ENCODE results near the gene AIG1.

DNA sequence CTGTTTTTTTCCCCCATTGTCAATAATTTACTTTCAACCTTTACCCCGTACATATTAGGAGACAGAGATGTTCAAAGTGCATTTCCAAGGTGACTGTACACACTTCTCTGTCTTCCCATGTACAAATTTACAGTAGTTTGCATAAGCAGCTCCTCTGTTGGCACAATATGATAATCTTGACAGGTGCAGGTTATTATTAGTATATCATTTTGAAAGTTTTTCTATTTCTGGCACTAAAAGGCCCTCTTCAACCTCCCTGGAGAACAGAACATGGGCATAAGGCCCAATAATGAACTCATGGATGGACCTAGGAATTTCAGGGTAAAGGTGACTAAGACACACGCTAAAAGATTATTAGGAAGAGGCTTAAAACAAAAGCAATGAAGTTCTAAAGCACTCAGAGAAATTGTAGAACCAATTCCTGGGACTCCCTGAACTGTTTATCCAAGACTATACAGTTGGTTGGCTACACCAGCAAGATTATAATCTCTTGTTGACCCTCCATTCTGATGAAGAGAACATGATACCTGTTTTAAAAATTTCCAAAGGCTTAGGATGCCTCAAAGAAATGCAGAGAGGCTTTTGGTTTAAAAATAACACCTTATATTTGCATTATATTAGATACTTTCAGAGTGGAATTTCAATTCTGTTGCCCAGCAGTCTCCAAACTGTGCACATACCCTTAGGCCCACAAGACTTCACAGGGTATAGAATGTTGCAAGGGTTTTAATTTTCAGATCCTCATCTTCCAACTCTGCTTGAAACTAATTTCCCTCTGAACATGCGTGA, 1.1 kb downstream of the AIG1 start:
- TF ChIP-seq, protein P1, sequence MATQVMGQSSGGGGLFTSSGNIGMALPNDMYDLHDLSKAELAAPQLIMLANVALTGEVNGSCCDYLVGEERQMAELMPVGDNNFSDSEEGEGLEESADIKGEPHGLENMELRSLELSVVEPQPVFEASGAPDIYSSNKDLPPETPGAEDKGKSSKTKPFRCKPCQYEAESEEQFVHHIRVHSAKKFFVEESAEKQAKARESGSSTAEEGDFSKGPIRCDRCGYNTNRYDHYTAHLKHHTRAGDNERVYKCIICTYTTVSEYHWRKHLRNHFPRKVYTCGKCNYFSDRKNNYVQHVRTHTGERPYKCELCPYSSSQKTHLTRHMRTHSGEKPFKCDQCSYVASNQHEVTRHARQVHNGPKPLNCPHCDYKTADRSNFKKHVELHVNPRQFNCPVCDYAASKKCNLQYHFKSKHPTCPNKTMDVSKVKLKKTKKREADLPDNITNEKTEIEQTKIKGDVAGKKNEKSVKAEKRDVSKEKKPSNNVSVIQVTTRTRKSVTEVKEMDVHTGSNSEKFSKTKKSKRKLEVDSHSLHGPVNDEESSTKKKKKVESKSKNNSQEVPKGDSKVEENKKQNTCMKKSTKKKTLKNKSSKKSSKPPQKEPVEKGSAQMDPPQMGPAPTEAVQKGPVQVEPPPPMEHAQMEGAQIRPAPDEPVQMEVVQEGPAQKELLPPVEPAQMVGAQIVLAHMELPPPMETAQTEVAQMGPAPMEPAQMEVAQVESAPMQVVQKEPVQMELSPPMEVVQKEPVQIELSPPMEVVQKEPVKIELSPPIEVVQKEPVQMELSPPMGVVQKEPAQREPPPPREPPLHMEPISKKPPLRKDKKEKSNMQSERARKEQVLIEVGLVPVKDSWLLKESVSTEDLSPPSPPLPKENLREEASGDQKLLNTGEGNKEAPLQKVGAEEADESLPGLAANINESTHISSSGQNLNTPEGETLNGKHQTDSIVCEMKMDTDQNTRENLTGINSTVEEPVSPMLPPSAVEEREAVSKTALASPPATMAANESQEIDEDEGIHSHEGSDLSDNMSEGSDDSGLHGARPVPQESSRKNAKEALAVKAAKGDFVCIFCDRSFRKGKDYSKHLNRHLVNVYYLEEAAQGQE (IDR thresholded peaks at IDR 0.05; ENCODE audit: borderline replicate concordance) = no peak
- TF ChIP-seq TAF1 (IDR thresholded peaks at IDR 0.05; ENCODE audit: low read depth) = no peak
- TF ChIP-seq RAD21 (conservative IDR thresholded peaks at IDR 0.05) = no peak
- TF ChIP-seq POLR2AphosphoS5 (IDR thresholded peaks at IDR 0.05) = no peak
- TF ChIP-seq EP300 (conservative IDR thresholded peaks at IDR 0.05; ENCODE audit: poor library complexity, severe bottlenecking) = no peak
- TF ChIP-seq, protein P2, sequence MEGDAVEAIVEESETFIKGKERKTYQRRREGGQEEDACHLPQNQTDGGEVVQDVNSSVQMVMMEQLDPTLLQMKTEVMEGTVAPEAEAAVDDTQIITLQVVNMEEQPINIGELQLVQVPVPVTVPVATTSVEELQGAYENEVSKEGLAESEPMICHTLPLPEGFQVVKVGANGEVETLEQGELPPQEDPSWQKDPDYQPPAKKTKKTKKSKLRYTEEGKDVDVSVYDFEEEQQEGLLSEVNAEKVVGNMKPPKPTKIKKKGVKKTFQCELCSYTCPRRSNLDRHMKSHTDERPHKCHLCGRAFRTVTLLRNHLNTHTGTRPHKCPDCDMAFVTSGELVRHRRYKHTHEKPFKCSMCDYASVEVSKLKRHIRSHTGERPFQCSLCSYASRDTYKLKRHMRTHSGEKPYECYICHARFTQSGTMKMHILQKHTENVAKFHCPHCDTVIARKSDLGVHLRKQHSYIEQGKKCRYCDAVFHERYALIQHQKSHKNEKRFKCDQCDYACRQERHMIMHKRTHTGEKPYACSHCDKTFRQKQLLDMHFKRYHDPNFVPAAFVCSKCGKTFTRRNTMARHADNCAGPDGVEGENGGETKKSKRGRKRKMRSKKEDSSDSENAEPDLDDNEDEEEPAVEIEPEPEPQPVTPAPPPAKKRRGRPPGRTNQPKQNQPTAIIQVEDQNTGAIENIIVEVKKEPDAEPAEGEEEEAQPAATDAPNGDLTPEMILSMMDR (IDR thresholded peaks at IDR 0.05; ENCODE audit: poor library complexity, severe bottlenecking) = no peak
